DMS153 (cell line): Measurements from ENCODE around the gene MTARC2.
A peak's percentile ranks its signal among the peaks of the same experiment; 100 is the strongest.

Experiments used
- DNase-seq: peaks from one replicate; lab custom pipeline; 2025; lab: John Stamatoyannopoulos, UW

Gene MTARC2

GRCh38 chr1:220769205-220769604 is 21.1 kb downstream of the MTARC2 start:
- DNase-seq = no peak

GRCh38 chr1:220770245-220770913 is 22.3 kb downstream of the MTARC2 start:
- DNase-seq = no peak

- DNase-seq = no peak
Observed at GRCh38 chr1:220772846-220773245, 24.7 kb downstream of the MTARC2 start.

DNA sequence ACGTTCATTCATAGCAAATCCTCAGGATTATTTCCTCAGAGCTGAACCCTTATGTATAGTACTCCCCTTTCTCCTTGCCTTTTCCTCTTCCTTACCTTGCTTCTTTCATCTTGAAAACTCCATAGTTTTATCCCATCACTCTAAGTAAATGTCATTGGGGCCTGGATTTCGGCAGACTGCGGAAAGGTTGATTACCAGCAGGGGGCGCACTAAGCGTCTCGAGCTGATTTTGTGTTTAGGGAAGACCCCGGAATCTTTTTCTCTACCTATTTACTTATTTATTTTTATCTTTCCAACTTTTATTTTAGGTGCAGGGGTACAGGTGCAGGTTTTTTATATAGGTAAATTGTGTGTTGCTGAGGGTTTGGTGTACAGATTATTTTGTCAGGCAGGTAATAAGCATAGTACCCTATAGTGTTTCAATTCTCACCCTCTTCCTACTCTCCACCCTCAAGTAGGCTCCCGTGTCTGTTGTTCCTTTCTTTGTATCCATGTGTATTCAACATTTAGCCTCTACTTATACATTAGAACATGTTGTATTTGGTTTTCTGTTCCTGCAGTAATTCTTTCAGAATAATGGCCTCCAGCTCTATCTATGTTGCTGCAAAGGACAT is 27.2 kb downstream of the MTARC2 start:
- DNase-seq = no peak

DNA sequence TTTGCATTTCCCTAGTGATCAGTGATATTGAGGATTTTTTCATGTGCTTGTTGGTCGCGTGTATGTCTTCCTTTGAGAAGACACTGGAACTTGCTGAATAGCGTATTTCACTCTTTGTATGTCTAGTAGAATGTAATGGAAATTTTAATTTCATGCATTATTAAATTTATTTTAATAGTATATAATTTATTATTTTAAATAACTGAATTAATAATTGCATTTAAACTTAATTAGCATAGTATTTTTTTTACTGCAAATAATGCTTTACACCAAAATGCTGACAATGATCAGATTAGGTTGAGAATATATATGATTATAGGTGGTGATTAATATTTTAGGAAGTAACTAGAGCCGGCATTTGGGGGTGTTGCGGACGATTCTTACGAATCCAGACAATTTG is 28.1 kb downstream of the MTARC2 start:
- DNase-seq = no peak

GRCh38 chr1:220776720-220777326 is 28.7 kb downstream of the MTARC2 start:
- DNase-seq = peak; percentile 34

DNA sequence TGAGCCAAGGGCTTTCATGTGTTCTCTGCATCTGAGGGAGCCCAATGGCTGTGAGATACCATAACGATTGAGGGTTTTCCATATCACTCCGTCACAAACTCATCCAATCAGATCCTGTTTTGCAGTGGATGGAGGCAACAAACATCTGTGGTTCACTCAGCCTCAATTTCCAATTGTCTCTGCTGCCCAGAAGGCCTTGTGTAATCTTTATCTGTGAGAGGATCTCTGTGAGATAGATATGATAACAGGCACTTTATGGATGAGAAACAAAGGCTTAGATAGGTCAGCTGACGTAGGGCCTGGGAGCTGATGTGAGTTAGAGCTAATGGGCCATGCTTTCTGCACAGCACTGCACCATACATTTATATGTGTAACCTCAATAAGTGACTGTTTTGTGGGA is 35.3 kb downstream of the MTARC2 start:
- DNase-seq = no peak

- DNase-seq = no peak
Observed at GRCh38 chr1:220784751-220785150, 36.6 kb downstream of the MTARC2 start.

DNA sequence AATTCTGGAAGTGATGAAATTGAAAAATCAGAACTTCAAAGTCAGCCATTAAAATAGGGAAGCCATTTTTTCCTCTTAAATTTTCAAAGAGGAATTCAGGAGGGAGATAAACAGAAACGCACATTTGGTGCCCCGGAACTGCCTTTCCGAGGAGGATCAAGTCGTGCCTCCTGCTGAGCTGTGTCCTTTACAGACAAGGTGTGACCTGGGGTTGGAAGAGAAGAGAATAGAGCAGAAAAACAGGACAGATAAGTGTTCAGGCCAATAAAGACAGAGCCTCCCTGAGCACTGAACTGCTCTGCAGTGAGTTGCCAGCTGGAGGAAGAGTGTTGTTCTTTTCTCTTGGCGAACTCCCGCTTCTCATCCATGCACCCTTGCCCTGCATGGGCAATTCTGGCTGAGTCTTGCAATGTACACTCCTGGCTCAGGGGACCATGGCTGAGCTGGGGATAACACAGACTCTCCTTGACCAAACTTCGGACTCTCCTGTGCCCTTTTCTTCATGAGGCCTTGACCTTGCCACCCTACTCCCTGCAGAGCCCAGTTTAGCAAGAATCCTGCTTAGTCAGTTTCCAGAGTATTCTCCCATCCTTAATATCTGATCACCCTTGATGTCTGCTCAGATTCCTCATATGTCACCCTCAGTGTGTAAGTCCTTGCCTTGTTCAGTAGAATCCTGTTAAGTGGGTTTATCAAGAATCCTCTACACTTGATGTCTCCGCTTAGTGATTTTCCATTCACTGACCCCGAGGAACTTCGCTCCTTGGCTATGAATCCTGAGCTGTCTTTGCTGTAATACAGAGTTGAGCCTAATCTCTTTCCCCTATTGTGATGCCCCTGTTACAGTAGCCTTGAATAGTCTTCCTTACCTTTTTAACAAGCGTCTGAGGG is 37.3 kb downstream of the MTARC2 start:
- DNase-seq = no peak

DNA sequence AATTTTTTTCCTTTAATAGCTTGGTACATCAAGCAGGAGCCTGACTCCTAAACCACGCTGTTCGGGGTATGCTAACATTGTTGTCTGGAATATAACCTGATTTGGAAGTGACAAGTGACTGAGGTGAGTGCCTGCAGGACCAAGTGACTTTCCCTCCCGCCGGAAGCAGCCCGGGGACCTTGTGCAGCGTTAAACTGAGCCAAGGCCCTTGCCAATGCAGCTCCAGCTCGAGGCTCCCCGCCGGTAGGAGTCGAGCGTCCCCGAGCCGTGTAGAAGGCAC is 37.9 kb downstream of the MTARC2 start:
- peak; percentile 69 for DNase-seq

DNA sequence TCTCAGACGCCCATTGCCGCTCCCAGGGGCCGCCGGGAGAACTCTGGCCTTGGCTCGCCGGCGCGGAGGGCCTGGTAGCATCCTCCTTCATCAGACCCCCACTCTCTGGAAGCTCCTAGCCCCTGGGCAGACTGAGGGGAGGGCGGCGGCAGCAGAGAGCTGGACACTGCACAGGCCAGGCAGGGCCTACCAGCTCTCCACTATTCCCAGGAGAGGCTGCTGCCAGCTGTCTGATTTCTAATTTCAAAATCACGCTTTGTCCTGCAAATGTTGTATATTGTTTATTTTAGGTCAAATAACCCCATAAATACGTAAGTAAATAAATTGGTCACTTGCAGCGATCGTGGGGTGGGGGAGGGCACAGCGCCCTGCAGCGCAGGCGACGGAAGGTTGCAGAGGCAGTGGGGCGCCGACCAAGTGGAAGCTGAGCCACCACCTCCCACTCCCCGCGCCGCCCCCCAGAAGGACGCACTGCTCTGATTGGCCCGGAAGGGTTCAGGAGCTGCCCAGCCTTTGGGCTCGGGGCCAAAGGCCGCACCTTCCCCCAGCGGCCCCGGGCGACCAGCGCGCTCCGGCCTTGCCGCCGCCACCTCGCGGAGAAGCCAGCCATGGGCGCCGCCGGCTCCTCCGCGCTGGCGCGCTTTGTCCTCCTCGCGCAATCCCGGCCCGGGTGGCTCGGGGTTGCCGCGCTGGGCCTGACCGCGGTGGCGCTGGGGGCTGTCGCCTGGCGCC is 38.4 kb downstream of the MTARC2 start, which contains the start of gene MTARC1:
Gene MTARC1 (plus strand): TSS at position 577 of the 732 bp plus-strand sequence. CDS start 32 bp downstream, at position 609.
- DNase-seq = peak; percentile 85

DNA sequence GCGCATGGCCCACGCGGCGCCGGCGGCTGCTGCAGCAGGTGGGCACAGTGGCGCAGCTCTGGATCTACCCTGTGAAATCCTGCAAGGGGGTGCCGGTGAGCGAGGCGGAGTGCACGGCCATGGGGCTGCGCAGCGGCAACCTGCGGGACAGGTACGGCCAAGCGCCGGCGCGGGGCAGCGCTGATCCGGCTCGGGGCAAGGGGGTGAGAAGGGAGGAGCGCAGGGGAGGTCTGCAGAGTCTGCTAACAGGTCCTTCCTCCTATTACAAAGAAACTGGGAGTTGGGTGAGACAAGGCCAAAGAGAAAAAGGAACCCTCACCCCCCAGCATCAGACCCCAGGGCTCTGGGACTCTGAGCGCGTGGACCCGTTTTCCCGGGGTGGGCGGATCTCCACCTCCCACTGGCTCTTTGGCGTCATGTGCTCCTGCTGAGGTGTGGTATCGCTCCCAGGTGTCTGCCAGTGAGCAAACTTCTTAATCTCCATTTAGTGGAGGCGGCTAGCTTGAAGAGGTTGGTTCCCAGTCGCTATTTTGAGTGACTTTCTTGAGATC is 39.0 kb downstream of the MTARC2 start:
- peak; percentile 67 for DNase-seq

GRCh38 chr1:220788900-220789299 is 40.8 kb downstream of the MTARC2 start:
- DNase-seq = no peak

- no peak for DNase-seq
Observed at GRCh38 chr1:220789532-220790147, 41.5 kb downstream of the MTARC2 start.

- peak; percentile 74 for DNase-seq
Observed at GRCh38 chr1:220791285-220791684, 43.2 kb downstream of the MTARC2 start.

GRCh38 chr1:220791956-220792355 is 43.8 kb downstream of the MTARC2 start:
- no peak for DNase-seq

GRCh38 chr1:220796530-220796929 is 48.4 kb downstream of the MTARC2 start:
- no peak for DNase-seq

GRCh38 chr1:220797044-220797443 is 48.9 kb downstream of the MTARC2 start:
- no peak for DNase-seq

- no peak for DNase-seq
Observed at GRCh38 chr1:220797553-220797952, 49.4 kb downstream of the MTARC2 start.

- no peak for DNase-seq
Observed at GRCh38 chr1:220798338-220798737, 50.2 kb downstream of the MTARC2 start.

DNA sequence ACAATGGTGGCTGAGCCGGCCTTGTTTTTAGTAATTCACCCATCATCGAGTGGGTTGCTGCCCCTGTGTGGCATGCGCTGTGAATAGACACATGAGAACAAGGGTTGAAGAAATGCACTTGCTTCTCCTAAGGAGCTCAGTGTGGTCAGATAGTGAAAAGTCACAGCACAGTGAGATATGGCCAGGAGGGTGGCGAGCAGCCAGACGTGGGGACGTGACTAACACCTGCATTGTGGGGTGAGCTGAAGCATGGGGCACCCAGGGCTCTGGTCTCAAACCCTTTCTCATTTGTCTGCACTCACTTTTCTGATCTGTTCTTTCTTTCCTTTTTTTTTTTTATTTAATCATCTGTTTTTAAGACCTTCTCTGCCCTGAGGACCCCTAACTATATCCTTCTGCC is 52.1 kb downstream of the MTARC2 start:
- no peak for DNase-seq
